GM06990 (cell line): Measurements from ENCODE around the gene TIE1.
A peak's percentile ranks its signal among the peaks of the same experiment; 100 is the strongest.

Experiments
- DNase-seq: peaks from one replicate; pipeline ENCODE4 v3.0.0-alpha.2; 2011; ENCODE audit not compliant: insufficient read length; ENCODE audit errors: extremely low read depth
- H3K27me3 ChIP-seq: replicated peaks from 2 replicates; pipeline ENCODE4 v1.6.0; 2011; ENCODE audit warnings: low read length; ENCODE audit not compliant: control insufficient read depth, insufficient read depth
- H3K36me3 ChIP-seq: 2 replicates; pipeline ENCODE4 v1.5.1; 2011; ENCODE audit warnings: low read length; ENCODE audit not compliant: control insufficient read depth, insufficient read depth
- H3K4me3 ChIP-seq: replicated peaks from 2 replicates; pipeline ENCODE4 v1.5.1; 2011; ENCODE audit warnings: low read depth, mild to moderate bottlenecking, control low read depth, low read length
- CTCF ChIP-seq: IDR thresholded peaks from 2 replicates; pipeline ENCODE4 v1.5.1; 2011; ENCODE audit warnings: low read length, control low read depth, mild to moderate bottlenecking, inconsistent platforms; ENCODE audit not compliant: insufficient read depth, poor library complexity, severe bottlenecking

Gene TIE1

DNA sequence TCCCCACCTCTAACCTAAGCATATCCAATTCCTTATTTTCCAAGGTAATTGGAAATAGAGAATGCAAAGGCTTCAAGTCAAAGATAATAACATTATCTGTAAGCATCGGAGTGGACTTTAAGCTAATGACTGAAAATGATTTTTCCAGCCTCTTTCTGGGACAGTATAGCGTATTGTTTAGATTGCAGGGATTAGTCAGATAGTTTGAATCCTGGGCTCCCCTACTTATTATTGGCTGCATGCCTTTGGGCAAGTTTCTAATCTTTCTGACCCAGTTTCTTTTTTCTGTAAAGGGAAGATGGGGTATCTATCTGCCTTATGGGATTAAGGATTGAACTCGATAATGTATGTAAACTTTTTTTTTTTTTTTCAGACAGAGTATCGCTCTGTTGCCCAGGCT is 56.5 kb downstream of the TIE1 start:
- H3K36me3 ChIP-seq: peaks cover 19% of the 10 kb centered on the region
- no peak overlapping the region for H3K4me3 ChIP-seq
- TF ChIP-seq CTCF: no peak

DNA sequence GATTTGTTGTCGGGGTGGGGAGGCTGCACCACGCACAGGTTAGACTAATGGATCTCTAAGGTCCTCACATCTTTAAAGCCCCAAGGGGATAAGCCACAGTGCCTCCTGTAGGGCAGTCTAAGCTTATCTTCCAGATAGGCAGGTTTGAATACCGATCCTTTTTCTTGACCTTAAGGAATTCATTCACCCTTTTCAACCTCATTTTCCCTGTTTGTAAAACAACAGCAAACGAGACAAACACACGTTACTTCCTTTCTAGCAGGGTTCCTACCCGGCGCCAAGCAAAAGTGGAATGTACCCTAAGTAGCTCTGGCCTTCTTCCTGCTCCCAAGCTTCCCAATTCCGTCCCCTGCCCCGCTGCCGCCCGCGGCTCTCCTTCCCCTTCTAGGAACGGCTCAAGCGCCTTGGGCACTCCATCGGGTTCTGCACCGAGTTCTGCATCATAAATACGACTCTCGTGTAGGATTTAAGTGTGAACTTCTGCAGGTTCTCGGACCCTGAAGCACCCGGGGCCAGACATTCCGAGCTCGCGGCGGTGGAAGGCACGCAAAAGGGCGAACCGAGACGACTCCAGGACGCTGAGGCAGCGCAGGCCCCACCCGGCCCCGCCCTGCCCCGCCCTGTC is 57.5 kb downstream of the TIE1 start:
- peak overlapping the region; percentile 87 for H3K4me3 ChIP-seq
- TF ChIP-seq CTCF: peak; percentile 47
- peak; percentile 19 for DNase-seq
- H3K36me3 ChIP-seq: peaks cover 25% of the 10 kb centered on the region
- no peaks in the 10 kb centered on the region for H3K27me3 ChIP-seq

More for the DNA sequence above, 56.5 kb downstream of the TIE1 start:
- no peak for DNase-seq
- no peaks in the 10 kb centered on the region for H3K27me3 ChIP-seq

DNA sequence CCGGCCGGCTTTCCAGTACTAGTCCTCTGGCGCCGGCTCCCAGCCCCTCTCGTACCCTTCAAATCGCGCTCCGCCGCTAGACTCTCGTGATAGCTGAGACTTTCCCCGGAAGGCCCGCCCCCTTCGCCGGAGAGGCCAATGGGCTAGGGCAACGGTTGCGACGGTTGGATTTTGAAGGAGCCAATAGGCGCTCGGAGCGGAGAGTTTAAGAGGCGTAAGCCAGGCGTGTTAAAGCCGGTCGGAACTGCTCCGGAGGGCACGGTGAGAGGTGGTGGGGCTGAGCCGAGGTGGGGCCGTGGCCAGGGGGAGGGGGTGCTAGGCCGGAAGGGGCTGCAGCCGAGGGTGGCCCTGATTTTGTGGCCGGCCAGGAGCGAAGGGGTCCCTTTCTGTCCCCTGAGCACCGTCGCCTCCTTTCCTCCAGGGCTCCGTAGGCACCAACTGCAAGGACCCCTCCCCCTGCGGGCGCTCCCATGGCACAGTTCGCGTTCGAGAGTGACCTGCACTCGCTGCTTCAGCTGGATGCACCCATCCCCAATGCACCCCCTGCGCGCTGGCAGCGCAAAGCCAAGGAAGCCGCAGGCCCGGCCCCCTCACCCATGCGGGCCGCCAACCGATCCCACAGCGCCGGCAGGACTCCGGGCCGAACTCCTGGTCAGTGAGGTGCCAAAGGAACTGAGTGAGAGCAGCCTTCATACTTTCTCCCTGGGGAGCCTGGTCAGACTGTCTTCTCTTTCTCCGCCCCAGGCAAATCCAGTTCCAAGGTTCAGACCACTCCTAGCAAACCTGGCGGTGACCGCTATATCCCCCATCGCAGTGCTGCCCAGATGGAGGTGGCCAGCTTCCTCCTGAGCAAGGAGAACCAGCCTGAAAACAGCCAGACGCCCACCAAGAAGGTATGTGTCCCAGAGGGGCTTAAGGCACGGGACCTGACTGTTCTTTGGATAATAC is 58.2 kb downstream of the TIE1 start, which contains the start of gene CDC20:
CDC20 (plus strand) TSS at position 236 of the 948 bp plus-strand sequence; CDS start at position 471, 235 bp downstream.
- Histone ChIP-seq H3K27me3 (no peaks in the 10 kb centered on the region), H3K36me3 (peaks cover 31% of the 10 kb centered on the region), H3K4me3 (peak within 1 kb of the TSS; percentile 87)
- peak; percentile 95 for DNase-seq
- no peak for TF ChIP-seq CTCF

DNA sequence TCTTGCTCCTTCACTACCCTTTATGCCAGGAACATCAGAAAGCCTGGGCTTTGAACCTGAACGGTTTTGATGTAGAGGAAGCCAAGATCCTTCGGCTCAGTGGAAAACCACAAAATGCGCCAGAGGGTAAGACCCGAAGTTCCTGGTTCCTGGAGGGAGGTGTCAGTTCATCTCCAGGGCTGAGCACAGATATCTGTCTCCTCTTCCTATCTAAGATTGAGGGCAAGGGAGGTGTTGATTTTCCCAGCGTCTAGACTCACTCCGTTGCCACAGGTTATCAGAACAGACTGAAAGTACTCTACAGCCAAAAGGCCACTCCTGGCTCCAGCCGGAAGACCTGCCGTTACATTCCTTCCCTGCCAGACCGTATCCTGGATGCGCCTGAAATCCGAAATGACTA is 58.9 kb downstream of the TIE1 start:
- Histone ChIP-seq H3K4me3 (peak overlapping the region; percentile 87), H3K27me3 (no peaks in the 10 kb centered on the region), H3K36me3 (peaks cover 37% of the 10 kb centered on the region)
- no peak for TF ChIP-seq CTCF
- no peak for DNase-seq

DNA sequence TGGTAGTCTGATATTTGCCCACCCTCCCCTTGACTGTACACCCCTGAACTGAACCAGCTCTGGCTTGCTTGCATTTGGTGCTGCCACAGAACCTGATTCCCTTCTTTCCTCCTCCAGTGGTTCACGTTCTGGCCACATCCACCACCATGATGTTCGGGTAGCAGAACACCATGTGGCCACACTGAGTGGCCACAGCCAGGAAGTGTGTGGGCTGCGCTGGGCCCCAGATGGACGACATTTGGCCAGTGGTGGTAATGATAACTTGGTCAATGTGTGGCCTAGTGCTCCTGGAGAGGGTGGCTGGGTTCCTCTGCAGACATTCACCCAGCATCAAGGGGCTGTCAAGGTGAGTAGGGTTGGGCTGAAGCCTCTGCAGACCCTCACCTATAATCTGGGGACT is 59.8 kb downstream of the TIE1 start:
- H3K4me3 ChIP-seq: peak overlapping the region; percentile 87

More for the DNA sequence above, 59.8 kb downstream of the TIE1 start:
- TF ChIP-seq CTCF: no peak
- Histone ChIP-seq H3K36me3 (peaks cover 42% of the 10 kb centered on the region), H3K27me3 (no peaks in the 10 kb centered on the region)
- DNase-seq: no peak
